SK-N-SH (cell line): ENCODE measurements around the gene ATP2A3. TPM values are rescaled to one million over a fixed set of nuclear protein-coding genes. Genes with fewer than 3 reads are reported as not detected.

Source experiments
- CTCF ChIA-PET: fragments of 300-600, 350-600 bp; formaldehyde crosslinking; extraction: SDS; loops from one replicate; lab custom pipeline; 2021; lab: Yijun Ruan, JAX
- POLR2A ChIA-PET: fragments of 350-600 bp; sonication (Branson Sonifier 250); formaldehyde crosslinking; extraction: SDS; loops from one replicate; lab custom pipeline; 2020; ENCODE audit warnings: antibody characterized with exemption, inconsistent platforms; lab: Yijun Ruan, JAX
- DNase-seq: peaks from one replicate; pipeline ENCODE4 v3.0.0; 2012
- H2AFZ ChIP-seq: fragments of 200-600 bp; sonication (generic); 2 replicates; pipeline ENCODE4 v1.8.1; 2016; ENCODE audit warnings: antibody characterized with exemption, mild to moderate bottlenecking, low read depth
- H3F3A ChIP-seq: fragments of 200-600 bp; sonication (generic); replicated peaks from 2 replicates; pipeline ENCODE3; 2016; ENCODE audit warnings: antibody characterized with exemption, mild to moderate bottlenecking; ENCODE audit not compliant: insufficient read depth
- H3K27ac ChIP-seq, 2 experiments: fragments of 200-500 bp in 1 of 2; fragments of 200-600 bp in 1 of 2; sonication (Bioruptor generic) in 1 of 2; sonication (generic), shearing (Covaris generic) in 1 of 2; 2 replicates each; pipeline versions ENCODE4 v1.5.1 to v1.6.1; 2014 to 2016; ENCODE audit warnings: low read depth in 2 of 2, inconsistent platforms in 1 of 2, low read length in 1 of 2, mild to moderate bottlenecking in 1 of 2, mixed read lengths in 1 of 2
- H3K27me3 ChIP-seq: fragments of 200-600 bp; sonication (generic), shearing (Covaris generic); 2 replicates; pipeline ENCODE4 v1.6.1; 2016; ENCODE audit warnings: mixed run types; ENCODE audit not compliant: insufficient read depth
- H3K36me3 ChIP-seq, 2 experiments: fragments of 200-500 bp in 1 of 2; fragments of 200-600 bp in 1 of 2; sonication (Bioruptor generic) in 1 of 2; sonication (generic) in 1 of 2; replicated peaks in 1 of 2; 2 replicates each; pipeline versions ENCODE3 to v1.5.1; 2014 to 2016; ENCODE audit warnings: low read length in 1 of 2, mild to moderate bottlenecking in 1 of 2; ENCODE audit not compliant: insufficient read depth in 2 of 2, control insufficient read depth in 1 of 2
- H3K4me1 ChIP-seq, 2 experiments: fragments of 200-500 bp in 1 of 2; fragments of 200-600 bp in 1 of 2; sonication (Bioruptor generic) in 1 of 2; sonication (generic), shearing (Covaris generic) in 1 of 2; 2 replicates each; pipeline versions ENCODE4 v1.5.1 to v1.6.1; 2014 to 2016; ENCODE audit warnings: low read depth in 1 of 2, low read length in 1 of 2, mixed run types in 1 of 2; ENCODE audit not compliant: insufficient read depth in 2 of 2, control insufficient read depth in 1 of 2
- H3K4me2 ChIP-seq: fragments of 200-600 bp; sonication (generic), shearing (Covaris generic); 2 replicates; pipeline ENCODE4 v1.6.1; 2017; ENCODE audit warnings: mixed run types
- H3K4me3 ChIP-seq, 2 experiments: fragments of 200-500 bp in 1 of 2; fragments of 200-600 bp in 1 of 2; sonication (Bioruptor generic) in 1 of 2; sonication (generic), shearing (Covaris generic) in 1 of 2; 2 replicates each; pipeline versions ENCODE4 v1.5.1 to v1.8.1; 2014 to 2016; ENCODE audit warnings: low read depth in 2 of 2, inconsistent platforms in 1 of 2, low read length in 1 of 2, mild to moderate bottlenecking in 1 of 2, mixed read lengths in 1 of 2, moderate library complexity in 1 of 2
- H3K79me2 ChIP-seq: fragments of 200-600 bp; sonication (generic); 2 replicates; pipeline ENCODE4 v1.8.1; 2017; ENCODE audit warnings: mild to moderate bottlenecking; ENCODE audit not compliant: insufficient read depth
- H3K9ac ChIP-seq: fragments of 200-600 bp; sonication (generic); 2 replicates; pipeline ENCODE4 v1.6.1; 2017; ENCODE audit warnings: mixed run types
- H3K9me2 ChIP-seq: fragments of 200-600 bp; sonication (generic); 2 replicates; pipeline ENCODE4 v1.6.1; 2017; ENCODE audit warnings: mixed run types
- H3K9me3 ChIP-seq: fragments of 200-600 bp; sonication (generic); 2 replicates; pipeline ENCODE4 v1.6.1; 2017; ENCODE audit warnings: mixed run types, mild to moderate bottlenecking, moderate library complexity
- H4K20me1 ChIP-seq: fragments of 200-600 bp; sonication (generic); 2 replicates; pipeline ENCODE4 v1.6.1; 2017; ENCODE audit warnings: mild to moderate bottlenecking, mixed run types; ENCODE audit not compliant: insufficient read depth
- EZH2phosphoT487 ChIP-seq: fragments of 200-600 bp; sonication (generic); IDR thresholded peaks from 2 replicates; pipeline ENCODE4 v1.6.1; 2017; ENCODE audit warnings: low read depth, mixed run types, mild to moderate bottlenecking, antibody characterized with exemption, moderate library complexity, borderline replicate concordance
- FOXM1 ChIP-seq: IDR thresholded peaks from 2 replicates; pipeline ENCODE4 v1.4.0; 2012; ENCODE audit warnings: low read depth, mild to moderate bottlenecking
- GABPA ChIP-seq: IDR thresholded peaks from 2 replicates; pipeline ENCODE4 v1.4.0; 2012; ENCODE audit warnings: low read depth, mild to moderate bottlenecking
- MXI1 ChIP-seq: IDR thresholded peaks from 2 replicates; pipeline ENCODE4 v1.6.1; 2012; ENCODE audit warnings: mild to moderate bottlenecking, low read depth, low read length, improper control_type of control experiment
- NFIC ChIP-seq: IDR thresholded peaks from 2 replicates; pipeline ENCODE4 v1.4.0; 2012; ENCODE audit warnings: borderline replicate concordance
- NRF1 ChIP-seq: IDR thresholded peaks from 2 replicates; pipeline ENCODE4 v1.6.1; 2012; ENCODE audit warnings: low read depth, mild to moderate bottlenecking, low read length
- POLR2AphosphoS5 ChIP-seq: IDR thresholded peaks from 2 replicates; pipeline ENCODE4 v1.6.1; 2012; ENCODE audit warnings: low read depth, low read length
- RXRA ChIP-seq: IDR thresholded peaks from 2 replicates; pipeline ENCODE4 v1.4.0; 2012; ENCODE audit warnings: low read depth, mild to moderate bottlenecking, borderline replicate concordance
- SIN3A ChIP-seq: IDR thresholded peaks from 2 replicates; pipeline ENCODE4 v1.6.1; 2012; ENCODE audit warnings: low read depth, mild to moderate bottlenecking, low read length, moderate library complexity, borderline replicate concordance
- SMC3 ChIP-seq: IDR thresholded peaks from 2 replicates; pipeline ENCODE4 v1.6.1; 2012; ENCODE audit warnings: low read depth, low read length, improper control_type of control experiment
- TEAD4 ChIP-seq: IDR thresholded peaks from 2 replicates; pipeline ENCODE4 v1.4.0; 2012; ENCODE audit warnings: mild to moderate bottlenecking, borderline replicate concordance; ENCODE audit not compliant: insufficient read depth
- WGBS: methylation state at CpG from one replicate; pipeline ENCODE4 v1.1.6; 2017; ENCODE audit warnings: low lambda C conversion rate; 5-methylcytosine and 5-hydroxymethylcytosine counted together
- polyA plus RNA-seq, 3 experiments: library from polyadenylated mRNA; depleted of rRNA; stranded (reverse); fragments of >200 nt; gene quantifications; 2 replicates each; pipeline ENCODE4 v1.2.3, GENCODE V29; 2012
- TF ChIP-seq, protein P1 (sequence below): IDR thresholded peaks from 2 replicates; pipeline ENCODE4 v1.4.0; 2012; ENCODE audit warnings: low read depth, borderline replicate concordance
- TF ChIP-seq, protein P2 (sequence below): IDR thresholded peaks from 2 replicates; pipeline ENCODE4 v1.6.1; 2012; ENCODE audit warnings: mild to moderate bottlenecking, low read depth, low read length, moderate library complexity

ATP2A3 gene
- polyA plus RNA-seq, 1 of the 3 experiments (the other 2 are of a cell fraction), result 2.1 TPM

DNA sequence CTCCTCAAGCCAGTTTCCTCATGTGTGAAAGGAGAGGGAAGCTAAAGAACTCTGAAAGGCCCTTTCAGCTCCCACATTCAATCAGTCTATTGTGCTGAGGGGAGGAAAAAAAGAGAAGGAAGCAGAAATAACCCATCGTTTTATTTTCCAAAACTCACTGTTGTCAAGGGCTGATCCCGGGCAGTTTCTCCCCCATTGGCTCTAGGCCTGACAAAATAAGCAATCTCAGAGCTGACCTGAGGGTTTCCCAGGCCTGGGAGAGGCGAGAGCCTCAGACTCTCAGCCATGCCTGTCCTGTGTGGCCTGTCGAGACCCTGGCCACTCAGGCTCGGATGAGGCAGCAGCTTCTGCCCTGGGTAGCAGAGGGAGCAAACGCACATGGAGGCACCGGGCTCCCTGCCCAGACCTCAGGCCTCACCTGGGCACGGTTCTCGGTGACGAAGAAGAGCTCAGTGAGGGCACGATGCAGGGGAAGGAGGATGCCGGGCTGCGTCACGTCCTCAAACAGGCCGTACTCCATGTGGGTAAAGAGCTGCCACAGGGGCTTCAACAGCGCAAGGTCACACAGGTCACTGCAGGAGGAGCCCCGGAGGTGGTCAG lies 45.0 kb upstream of the ATP2A3 start:
- H3K9me2 ChIP-seq, result no peaks in the 10 kb centered on the region
- H3K9me3 ChIP-seq, result no peaks in the 10 kb centered on the region
- TF ChIP-seq NFIC (no peak), SIN3A (no peak), TEAD4 (no peak)
- TF ChIP-seq, all 33 proteins: peak for 0
- 93% methylated on average over 15 of the region's 17 CpGs for WGBS
- H2AFZ ChIP-seq, result no peak overlapping the region
- DNase-seq, result no peak
- no peak overlapping the region for H3K4me3 ChIP-seq
- no peak overlapping the region for H3K4me2 ChIP-seq
- no peaks in the 10 kb centered on the region for H3K79me2 ChIP-seq
- no peak overlapping the region for H3K27ac ChIP-seq
- no peak overlapping the region for H3K9ac ChIP-seq
- peaks cover 37 to 69% of the 10 kb centered on the region in 2 experiments for H3K36me3 ChIP-seq
- ChIA-PET POLR2A (interaction anchor here (1.1 kb wide), 1 partner anchor 14 kb away, joined by 3 read pairs; no protein-coding TSS in a partner anchor), CTCF (interaction anchor here (0.9 to 3.2 kb wide), 5 partner anchors 9 to 101 kb away, joined by 3 to 17 read pairs (median 5); no protein-coding TSS in a partner anchor)
- H3K4me1 ChIP-seq, result peaks cover 0 to 2% of the 10 kb centered on the region in 2 experiments; a peak in 1 of 4 replicates
- H4K20me1 ChIP-seq, result no peaks in the 10 kb centered on the region
- no peaks in the 10 kb centered on the region for H3K27me3 ChIP-seq
- H3F3A ChIP-seq, result no peaks in the 10 kb centered on the region

DNA sequence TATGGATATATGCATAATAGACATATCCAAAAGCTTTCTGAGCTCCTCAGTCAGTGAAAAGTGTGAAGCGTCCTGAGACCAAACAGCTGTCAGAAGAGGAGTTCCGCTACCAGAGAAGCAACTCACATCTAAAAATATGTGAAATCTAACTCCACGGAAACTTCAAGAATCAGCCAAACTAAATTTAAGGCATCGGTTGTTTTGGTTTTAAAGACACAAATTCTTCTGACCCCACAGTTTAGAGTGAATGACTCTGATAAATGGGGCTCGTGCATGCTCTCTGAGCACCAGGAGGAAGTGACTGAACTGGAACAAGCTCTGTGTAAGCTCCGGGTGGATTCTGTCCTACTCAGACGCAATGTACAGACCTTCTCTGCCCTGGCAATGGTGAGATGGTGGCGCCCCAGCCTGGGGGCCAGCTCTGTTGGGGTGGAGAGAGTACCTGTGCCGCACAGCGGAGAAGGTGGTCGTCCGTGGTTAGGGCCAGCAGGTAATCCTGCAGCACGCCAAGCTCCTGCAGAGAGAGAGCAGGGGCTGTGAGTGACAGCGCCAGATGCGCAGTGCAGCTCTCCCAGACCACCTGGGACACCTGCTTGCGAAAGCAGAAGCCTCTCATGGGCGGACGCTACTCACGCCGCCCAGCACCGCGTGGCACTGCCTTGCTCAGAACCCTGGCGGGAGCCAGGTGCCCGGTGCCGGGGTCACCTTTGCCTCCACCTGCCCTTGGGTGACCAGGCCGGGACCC lies 44.4 kb upstream of the ATP2A3 start:
- TF ChIP-seq, protein P1, sequence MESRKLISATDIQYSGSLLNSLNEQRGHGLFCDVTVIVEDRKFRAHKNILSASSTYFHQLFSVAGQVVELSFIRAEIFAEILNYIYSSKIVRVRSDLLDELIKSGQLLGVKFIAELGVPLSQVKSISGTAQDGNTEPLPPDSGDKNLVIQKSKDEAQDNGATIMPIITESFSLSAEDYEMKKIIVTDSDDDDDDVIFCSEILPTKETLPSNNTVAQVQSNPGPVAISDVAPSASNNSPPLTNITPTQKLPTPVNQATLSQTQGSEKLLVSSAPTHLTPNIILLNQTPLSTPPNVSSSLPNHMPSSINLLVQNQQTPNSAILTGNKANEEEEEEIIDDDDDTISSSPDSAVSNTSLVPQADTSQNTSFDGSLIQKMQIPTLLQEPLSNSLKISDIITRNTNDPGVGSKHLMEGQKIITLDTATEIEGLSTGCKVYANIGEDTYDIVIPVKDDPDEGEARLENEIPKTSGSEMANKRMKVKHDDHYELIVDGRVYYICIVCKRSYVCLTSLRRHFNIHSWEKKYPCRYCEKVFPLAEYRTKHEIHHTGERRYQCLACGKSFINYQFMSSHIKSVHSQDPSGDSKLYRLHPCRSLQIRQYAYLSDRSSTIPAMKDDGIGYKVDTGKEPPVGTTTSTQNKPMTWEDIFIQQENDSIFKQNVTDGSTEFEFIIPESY, result no peak
- no peak for TF ChIP-seq RXRA
- no peak for TF ChIP-seq TEAD4
- TF ChIP-seq FOXM1, result no peak
- TF ChIP-seq POLR2AphosphoS5, result no peak
- no peak for TF ChIP-seq NRF1
- no peak for TF ChIP-seq SMC3
- TF ChIP-seq, protein P2, sequence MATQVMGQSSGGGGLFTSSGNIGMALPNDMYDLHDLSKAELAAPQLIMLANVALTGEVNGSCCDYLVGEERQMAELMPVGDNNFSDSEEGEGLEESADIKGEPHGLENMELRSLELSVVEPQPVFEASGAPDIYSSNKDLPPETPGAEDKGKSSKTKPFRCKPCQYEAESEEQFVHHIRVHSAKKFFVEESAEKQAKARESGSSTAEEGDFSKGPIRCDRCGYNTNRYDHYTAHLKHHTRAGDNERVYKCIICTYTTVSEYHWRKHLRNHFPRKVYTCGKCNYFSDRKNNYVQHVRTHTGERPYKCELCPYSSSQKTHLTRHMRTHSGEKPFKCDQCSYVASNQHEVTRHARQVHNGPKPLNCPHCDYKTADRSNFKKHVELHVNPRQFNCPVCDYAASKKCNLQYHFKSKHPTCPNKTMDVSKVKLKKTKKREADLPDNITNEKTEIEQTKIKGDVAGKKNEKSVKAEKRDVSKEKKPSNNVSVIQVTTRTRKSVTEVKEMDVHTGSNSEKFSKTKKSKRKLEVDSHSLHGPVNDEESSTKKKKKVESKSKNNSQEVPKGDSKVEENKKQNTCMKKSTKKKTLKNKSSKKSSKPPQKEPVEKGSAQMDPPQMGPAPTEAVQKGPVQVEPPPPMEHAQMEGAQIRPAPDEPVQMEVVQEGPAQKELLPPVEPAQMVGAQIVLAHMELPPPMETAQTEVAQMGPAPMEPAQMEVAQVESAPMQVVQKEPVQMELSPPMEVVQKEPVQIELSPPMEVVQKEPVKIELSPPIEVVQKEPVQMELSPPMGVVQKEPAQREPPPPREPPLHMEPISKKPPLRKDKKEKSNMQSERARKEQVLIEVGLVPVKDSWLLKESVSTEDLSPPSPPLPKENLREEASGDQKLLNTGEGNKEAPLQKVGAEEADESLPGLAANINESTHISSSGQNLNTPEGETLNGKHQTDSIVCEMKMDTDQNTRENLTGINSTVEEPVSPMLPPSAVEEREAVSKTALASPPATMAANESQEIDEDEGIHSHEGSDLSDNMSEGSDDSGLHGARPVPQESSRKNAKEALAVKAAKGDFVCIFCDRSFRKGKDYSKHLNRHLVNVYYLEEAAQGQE, result no peak
- no peak for TF ChIP-seq GABPA
- TF ChIP-seq EZH2phosphoT487, result no peak
- TF ChIP-seq NFIC, result no peak
- TF ChIP-seq MXI1, result no peak
- H3K4me1 ChIP-seq, result peaks cover 0 to 2% of the 10 kb centered on the region in 2 experiments; a peak in 1 of 4 replicates
- no peak overlapping the region for H2AFZ ChIP-seq
- H3K9ac ChIP-seq, result no peak overlapping the region
- WGBS, result 97% methylated on average over 20 of the region's 26 CpGs
- H3K4me2 ChIP-seq, result no peak overlapping the region
- H3K27me3 ChIP-seq, result no peaks in the 10 kb centered on the region
- no peaks in the 10 kb centered on the region for H3K79me2 ChIP-seq
- ChIA-PET POLR2A (interaction anchor here (1.1 kb wide), 1 partner anchor 13 kb away, joined by 3 read pairs; no protein-coding TSS in a partner anchor), CTCF (interaction anchor here (0.9 to 3.2 kb wide), 6 partner anchors 9 to 145 kb away, joined by 3 to 17 read pairs (median 5); partner anchors contain the start of gene P2RX1)
- DNase-seq, result no peak
- H3K4me3 ChIP-seq, result no peak overlapping the region
- no peaks in the 10 kb centered on the region for H3K9me2 ChIP-seq
- no peaks in the 10 kb centered on the region for H3F3A ChIP-seq
- H3K27ac ChIP-seq, result no peak overlapping the region
- H4K20me1 ChIP-seq, result no peaks in the 10 kb centered on the region
- peaks cover 34 to 62% of the 10 kb centered on the region in 2 experiments for H3K36me3 ChIP-seq
- no peaks in the 10 kb centered on the region for H3K9me3 ChIP-seq
